Adrenal gland (tissue), 5 donors: Measurements from ENCODE around the gene RPS6KA2.

Source experiments
- CTCF ChIP-seq, 6 experiments: fragments of 450-650 bp in 4 of 6; fragments of 200-600 bp in 2 of 6; sonication (generic) in 1 of 6; IDR thresholded peaks; 1 replicate in 5 of 6; 2 replicates in 1 of 6; pipeline versions ENCODE4 v1.5.1 to v1.8.0; 2016 to 2021; ENCODE audit warnings: antibody characterized with exemption in 6 of 6, mild to moderate bottlenecking in 2 of 6, moderate library complexity in 1 of 6
- POLR2A ChIP-seq, 2 donors: fragments of 450-650 bp; IDR thresholded peaks; one replicate each; pipeline ENCODE4 v1.6.1; 2017; ENCODE audit warnings: antibody characterized with exemption in 2 of 2, mild to moderate bottlenecking in 2 of 2, moderate library complexity in 1 of 2
- donor health status: DM: no; HTN: no; CAD: no.

GRCh38 chr6:166486536-166486880 is 140.5 kb downstream of the RPS6KA2 start:
- TF ChIP-seq POLR2A (IDR thresholded peaks at IDR 0.05) (no peak), CTCF (IDR thresholded peaks at IDR 0.05) (no peak)
